Bronchial smooth muscle cell (primary cell): ENCODE data around the gene IGFL3. TPM values are rescaled to one million over a fixed set of nuclear protein-coding genes. Genes with fewer than 3 reads are reported as not detected.

Source experiments
- total RNA-seq: library from RNA; depleted of rRNA; stranded (reverse); fragments of >200 nt; gene quantifications from 2 replicates; pipeline ENCODE4 v1.2.1, GENCODE V29; 2014

IGFL3 gene
- not detected in 2 replicates for total RNA-seq

DNA sequence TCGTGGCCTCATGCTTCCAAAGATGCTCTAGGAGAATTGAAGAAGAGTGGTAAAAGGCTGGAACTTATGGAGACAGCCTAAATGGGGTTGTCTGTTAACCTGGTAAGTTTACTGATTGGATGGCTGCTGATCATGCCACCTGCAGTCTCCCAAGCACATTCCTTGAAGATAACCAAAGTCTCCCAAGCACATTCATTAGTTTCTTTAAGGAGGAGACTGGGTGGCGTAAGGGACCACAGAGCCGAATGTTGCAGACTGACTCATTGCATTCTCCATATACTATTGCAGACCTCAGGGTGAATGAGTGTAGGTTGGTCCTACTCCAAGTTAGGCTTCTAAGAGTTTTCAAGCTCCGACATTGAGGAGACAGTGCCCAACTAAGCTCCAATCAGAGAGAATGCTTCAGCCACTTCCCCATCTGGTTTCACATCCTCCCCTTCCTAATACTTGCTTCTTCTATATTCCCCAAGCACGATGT, at the start of gene IGFL3:
Gene IGFL3 (minus strand): TSS at position 51 of the 478 bp plus-strand sequence. CDS start 39 bp downstream, at position 12.

DNA sequence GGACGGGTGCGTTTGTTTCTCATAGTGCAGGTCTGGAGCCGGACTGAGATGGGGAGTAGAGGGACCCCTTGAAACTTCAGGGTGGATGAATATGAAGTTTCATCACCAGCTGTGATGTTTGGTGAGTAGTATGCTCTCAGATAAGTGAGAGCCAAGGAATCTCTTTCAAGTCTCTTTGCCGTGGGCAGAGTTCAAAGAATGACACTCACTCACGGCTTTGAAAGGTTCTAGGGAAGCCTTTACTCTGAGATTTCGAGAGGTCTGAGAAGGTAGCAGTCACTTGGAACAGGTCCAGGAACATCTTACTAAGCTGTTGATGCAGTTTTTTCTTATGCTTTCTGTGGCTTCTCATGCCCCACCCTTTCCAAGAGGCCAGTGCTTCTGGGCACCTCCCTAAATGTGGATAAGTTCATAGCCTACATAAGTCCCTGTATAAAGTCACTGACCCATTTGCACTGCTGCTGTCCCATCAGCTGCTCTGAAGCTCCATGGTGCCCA, 23.4 kb upstream of the IGFL3 start, which contains the start of gene IGFL2:
Gene IGFL2 (plus strand): TSS at position 448 of the 498 bp plus-strand sequence. CDS start 41 bp downstream, at position 489.

Other genes starting within 250 kb of the IGFL3 start
- 17.8 and 18.1 TPM in 2 replicates for gene IRF2BP1, start 238.5 kb downstream of the IGFL3 start, total RNA-seq
- gene MYPOP, start 222.1 kb downstream of the IGFL3 start, total RNA-seq, result 0.69 and 0.79 TPM in 2 replicates
- not detected in 2 replicates for gene NANOS2, start 209.9 kb downstream of the IGFL3 start, total RNA-seq
- gene NOVA2, start 150.8 kb downstream of the IGFL3 start, total RNA-seq, result under 0.01 TPM in 2 replicates
- gene CCDC61, start 129.2 kb downstream of the IGFL3 start, total RNA-seq, result 6.6 and 9.0 TPM in 2 replicates
- not detected in 2 replicates for gene PGLYRP1, start 101.6 kb downstream of the IGFL3 start, total RNA-seq
- gene IGFL4, start 83.7 kb downstream of the IGFL3 start, total RNA-seq, result 0.16 TPM in 1 of 2 replicates, not detected in the other
- gene IGFL2, start 23.6 kb upstream of the IGFL3 start, total RNA-seq, result not detected in 2 replicates
- gene IGFL1, start 105.1 kb upstream of the IGFL3 start, total RNA-seq, result not detected in 2 replicates
- 1.3 TPM in 1 of 2 replicates, not detected in the other for gene HIF3A, start 172.4 kb upstream of the IGFL3 start, total RNA-seq
- 42.1 and 42.3 TPM in 2 replicates for gene PPP5C, start 222.4 kb upstream of the IGFL3 start, total RNA-seq